ENCODE data around the gene PMIS2.

PMIS2 gene

DNA sequence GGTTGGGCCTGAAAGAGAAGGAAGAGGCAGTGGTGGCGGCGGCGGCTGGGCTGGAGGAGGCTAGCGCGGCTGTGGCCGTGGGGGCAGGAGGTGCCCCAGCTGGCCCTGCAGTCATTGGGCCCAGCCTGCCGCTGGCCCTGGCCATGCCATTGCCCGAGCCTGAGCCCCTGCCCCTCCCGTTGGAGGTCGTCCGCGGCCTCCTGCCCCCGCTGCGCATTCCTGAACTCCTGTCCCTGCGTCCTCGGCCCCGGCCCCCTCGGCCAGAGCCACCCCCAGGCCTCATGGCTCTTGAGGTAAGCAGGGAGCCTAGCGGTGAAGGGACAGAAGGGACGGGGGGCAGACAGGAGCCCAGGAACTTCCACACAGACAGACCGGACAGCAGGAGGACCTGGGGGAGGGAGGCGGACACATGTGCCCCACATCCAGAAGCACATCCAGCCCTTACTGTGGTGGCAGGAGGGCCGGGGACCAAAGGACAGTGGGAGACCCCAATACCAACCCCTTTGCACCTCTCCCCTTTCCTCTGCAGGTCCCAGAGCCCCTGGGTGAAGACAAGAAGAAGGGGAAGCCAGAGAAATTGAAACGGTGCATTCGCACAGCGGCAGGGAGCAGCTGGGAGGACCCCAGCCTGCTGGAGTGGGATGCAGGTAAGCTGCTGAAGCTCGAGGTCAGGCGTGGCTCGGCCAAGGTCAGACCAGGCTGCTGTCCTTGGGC, 47.9 kb downstream of the PMIS2 start:
- no peak for DNase-seq

DNA sequence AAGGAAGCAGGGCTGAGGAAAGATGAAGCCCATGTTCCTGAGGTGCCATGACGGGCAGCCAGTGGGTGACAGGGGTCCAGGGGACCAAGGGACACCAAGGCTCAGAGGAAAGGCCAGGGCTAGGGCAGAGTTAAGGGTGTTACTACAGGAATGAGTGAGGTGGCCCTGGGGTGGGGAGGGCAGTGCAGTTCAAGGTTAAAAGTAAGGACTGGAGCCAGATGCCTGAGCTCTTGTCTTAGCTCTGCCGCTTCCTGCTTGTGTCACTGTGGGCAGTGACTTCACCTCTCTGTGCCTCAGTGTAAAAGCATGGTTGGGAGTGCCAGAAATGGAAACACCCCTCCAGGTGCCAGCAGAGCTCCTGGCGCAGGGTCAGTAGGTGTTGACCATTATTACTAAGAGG, 50.7 kb downstream of the PMIS2 start:
- no peak for DNase-seq
